Activated T-cell treated with anti-CD3 and anti-CD28 coated beads, Interleukin-2, amount 50 U/mL, for 24 hours (primary cell): Measurements from ENCODE around the gene ZNF800.

Experiments
- DNase-seq: peaks from one replicate; pipeline ENCODE4 v3.0.0-alpha.2; 2020
- H3K27ac Mint-ChIP-seq: 2 replicates; pipeline ENCODE4 v1.8.0; 2020; ENCODE audit warnings: mild to moderate bottlenecking, mixed read lengths
- H3K27me3 Mint-ChIP-seq: 2 replicates; pipeline ENCODE4 v1.8.0; 2020; ENCODE audit warnings: mixed read lengths
- H3K36me3 Mint-ChIP-seq: 2 replicates; pipeline ENCODE4 v1.8.0; 2020; ENCODE audit warnings: low read depth, mixed read lengths
- H3K4me1 Mint-ChIP-seq: 2 replicates; pipeline ENCODE4 v1.8.0; 2020; ENCODE audit warnings: low read depth, mixed read lengths
- H3K4me3 Mint-ChIP-seq: 2 replicates; pipeline ENCODE4 v1.8.0; 2020; ENCODE audit warnings: mild to moderate bottlenecking, moderate library complexity, mixed read lengths
- H3K9me3 Mint-ChIP-seq: 2 replicates; pipeline ENCODE4 v1.8.0; 2020; ENCODE audit warnings: mixed read lengths

Gene ZNF800

DNA sequence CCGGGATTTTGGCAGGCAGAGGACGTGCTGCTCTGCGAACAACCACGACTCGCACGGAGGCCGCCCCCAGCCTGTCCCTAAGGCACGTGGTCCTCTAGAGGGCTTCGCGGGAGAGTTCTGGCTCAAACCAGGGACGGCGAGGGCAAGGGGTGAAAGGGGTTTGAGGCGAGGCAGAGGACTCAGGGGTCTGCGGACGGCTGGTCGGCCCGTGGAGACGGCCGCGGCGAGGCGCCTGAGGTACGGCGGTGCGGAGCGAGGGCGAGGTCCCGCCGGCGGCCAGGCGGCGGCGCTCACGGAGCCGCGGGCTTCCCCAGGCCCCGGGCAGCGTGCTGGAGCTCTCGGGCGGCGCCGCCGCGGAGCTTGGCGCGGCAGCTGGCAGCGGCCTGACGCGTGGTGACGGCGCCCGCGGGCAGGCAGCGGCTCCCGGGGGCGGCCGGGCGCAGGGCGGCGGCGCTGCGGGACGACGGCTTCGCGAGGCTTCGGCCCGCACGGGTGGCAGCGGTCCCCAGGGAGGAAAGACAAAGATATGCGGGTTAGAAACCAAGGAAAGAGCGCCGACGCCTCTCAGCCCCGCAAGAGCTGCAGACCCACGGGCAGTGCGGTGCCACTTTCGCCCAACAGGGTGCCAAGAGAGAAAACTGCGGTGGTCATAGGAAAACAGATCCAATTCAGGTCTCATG, 44.8 kb downstream of the ZNF800 start:
- peak; percentile 85 for DNase-seq
- Mint-ChIP-seq H3K27ac (peak overlapping the region; percentile 22), H3K9me3 (no peaks in the 10 kb centered on the region), H3K27me3 (no peaks in the 10 kb centered on the region), H3K4me1 (peaks cover 38% of the 10 kb centered on the region), H3K4me3 (peak overlapping the region; percentile 56), H3K36me3 (peaks cover 15% of the 10 kb centered on the region)

DNA sequence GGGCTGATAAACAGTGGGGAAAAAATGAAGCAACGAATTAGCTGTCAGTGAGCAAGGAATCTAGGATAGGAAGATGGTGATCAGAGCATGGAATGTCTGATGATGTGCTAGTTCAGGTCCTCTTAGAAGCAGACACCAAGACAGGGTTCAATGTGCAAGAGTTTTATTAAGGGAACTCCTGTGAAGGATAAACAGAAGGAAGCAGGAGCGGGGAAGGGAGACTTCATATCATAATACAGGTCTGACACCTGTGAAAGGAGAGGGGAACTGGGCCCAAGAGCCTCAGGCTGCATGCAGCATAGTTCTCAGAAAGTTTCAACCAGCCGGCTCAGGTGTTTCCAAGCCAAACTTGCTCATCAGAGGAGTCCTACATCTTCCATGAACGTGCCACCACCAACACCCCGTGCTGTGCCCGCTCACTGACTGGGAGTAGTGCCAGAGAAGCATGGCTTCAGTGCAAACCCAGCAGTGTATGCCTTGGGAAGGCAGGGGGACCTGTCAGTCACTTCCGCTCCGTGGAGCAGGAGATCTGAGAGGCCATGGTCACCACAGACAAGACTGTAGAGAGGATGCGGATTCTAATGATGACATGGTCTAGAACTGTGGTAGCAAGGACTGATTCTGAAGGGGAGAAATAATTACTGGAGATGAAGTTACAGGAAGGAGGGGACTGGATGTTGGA, 45.8 kb downstream of the ZNF800 start:
- H3K27me3 Mint-ChIP-seq, result no peaks in the 10 kb centered on the region
- no peaks in the 10 kb centered on the region for H3K9me3 Mint-ChIP-seq
- peak overlapping the region; percentile 70 for H3K27ac Mint-ChIP-seq
- H3K4me1 Mint-ChIP-seq, result peaks cover 32% of the 10 kb centered on the region
- H3K36me3 Mint-ChIP-seq, result peaks cover 8% of the 10 kb centered on the region
- DNase-seq, result no peak
- no peak overlapping the region for H3K4me3 Mint-ChIP-seq

DNA sequence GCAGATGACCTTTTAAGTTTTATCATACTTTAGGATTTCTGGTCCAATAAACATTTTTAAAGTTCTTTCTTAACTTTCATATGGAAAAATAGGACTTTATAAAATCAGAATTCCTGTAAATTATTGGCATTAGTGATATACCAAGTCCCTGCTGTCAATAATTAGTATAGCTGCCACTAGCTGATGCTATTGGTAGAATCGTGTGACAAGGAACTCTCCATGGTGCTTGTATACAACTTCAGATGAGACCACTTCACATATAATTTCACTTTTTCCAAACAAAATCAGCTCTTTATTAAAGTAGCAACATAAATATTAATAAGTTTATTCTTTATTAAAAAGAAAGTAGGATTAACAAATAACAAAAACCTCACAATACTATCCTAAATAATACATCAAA, 49.9 kb downstream of the ZNF800 start:
- peaks cover 10% of the 10 kb centered on the region for H3K4me1 Mint-ChIP-seq
- H3K27me3 Mint-ChIP-seq, result peaks cover 2% of the 10 kb centered on the region
- no peaks in the 10 kb centered on the region for H3K9me3 Mint-ChIP-seq
- H3K27ac Mint-ChIP-seq, result no peak overlapping the region
- DNase-seq, result no peak
- H3K4me3 Mint-ChIP-seq, result no peak overlapping the region
- H3K36me3 Mint-ChIP-seq, result no peaks in the 10 kb centered on the region

DNA sequence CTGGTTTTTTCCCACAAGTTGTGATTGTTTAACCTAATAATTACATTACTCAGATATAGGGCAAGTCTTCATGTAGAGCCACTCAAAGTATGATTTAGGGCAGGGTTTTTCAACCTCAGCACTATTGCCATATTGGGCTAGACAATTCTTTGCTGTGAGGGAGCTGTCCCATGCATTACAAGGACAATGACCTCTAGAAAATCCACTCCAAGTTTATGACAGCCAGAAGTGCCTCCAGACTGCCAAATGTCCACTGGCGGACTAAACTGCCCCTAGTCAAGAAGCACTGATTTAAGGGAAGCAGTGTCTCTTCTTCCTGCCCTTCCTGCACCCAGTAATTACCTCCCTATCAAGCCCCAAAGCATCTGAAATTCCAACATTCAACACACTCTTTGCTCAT, 54.4 kb downstream of the ZNF800 start:
- no peak for DNase-seq
- Mint-ChIP-seq H3K27ac (no peak overlapping the region), H3K9me3 (no peaks in the 10 kb centered on the region), H3K4me1 (no peaks in the 10 kb centered on the region), H3K36me3 (no peaks in the 10 kb centered on the region), H3K4me3 (no peak overlapping the region), H3K27me3 (peaks cover 23% of the 10 kb centered on the region)

DNA sequence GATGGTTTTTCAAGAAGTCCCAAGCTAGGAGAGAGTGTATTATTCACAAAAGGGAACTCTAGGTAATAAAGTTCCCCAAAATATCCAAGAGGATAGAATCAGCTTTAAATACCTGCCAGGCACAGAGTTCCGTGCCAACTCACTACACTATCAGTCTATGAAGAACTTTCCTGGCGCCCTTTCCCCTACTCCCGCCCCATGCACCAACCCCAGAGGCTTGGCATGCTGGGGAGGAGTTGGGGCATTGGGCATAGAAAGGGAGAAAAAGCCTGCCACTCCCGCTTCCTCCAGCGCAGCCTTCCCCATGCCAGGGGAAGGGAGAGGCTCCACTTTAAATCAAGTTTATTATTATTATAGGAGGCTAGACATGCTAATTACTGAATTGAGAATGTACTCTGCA, 54.9 kb downstream of the ZNF800 start:
- no peaks in the 10 kb centered on the region for H3K4me1 Mint-ChIP-seq
- H3K36me3 Mint-ChIP-seq, result no peaks in the 10 kb centered on the region
- no peak overlapping the region for H3K4me3 Mint-ChIP-seq
- no peak for DNase-seq
- no peak overlapping the region for H3K27ac Mint-ChIP-seq
- H3K27me3 Mint-ChIP-seq, result peaks cover 23% of the 10 kb centered on the region
- no peaks in the 10 kb centered on the region for H3K9me3 Mint-ChIP-seq

GRCh38 chr7:127336458-127336857, 56.0 kb downstream of the ZNF800 start:
- no peak overlapping the region for H3K4me3 Mint-ChIP-seq
- H3K9me3 Mint-ChIP-seq, result no peaks in the 10 kb centered on the region
- H3K36me3 Mint-ChIP-seq, result no peaks in the 10 kb centered on the region
- DNase-seq, result no peak
- peaks cover 31% of the 10 kb centered on the region for H3K27me3 Mint-ChIP-seq
- H3K27ac Mint-ChIP-seq, result no peak overlapping the region
- no peaks in the 10 kb centered on the region for H3K4me1 Mint-ChIP-seq

DNA sequence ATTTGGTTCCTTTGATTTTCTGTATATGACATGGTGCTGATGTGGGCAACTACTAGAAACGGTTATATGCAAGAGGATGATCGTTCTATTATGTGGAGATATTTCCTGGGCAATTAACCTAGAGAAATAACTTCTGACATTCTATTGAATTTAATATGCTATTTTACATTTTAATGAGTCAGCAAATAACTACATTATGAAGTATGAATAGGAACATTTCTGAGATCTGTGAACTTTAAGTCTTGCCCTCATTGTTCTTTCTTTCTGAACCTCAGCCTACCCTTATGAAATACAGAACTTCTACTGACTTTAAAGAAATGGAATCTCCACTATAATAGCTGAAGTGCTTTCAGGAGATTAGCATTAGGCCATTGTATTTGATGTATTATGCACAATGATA, 59.6 kb downstream of the ZNF800 start:
- no peak for DNase-seq
- Mint-ChIP-seq H3K9me3 (no peaks in the 10 kb centered on the region), H3K4me1 (no peaks in the 10 kb centered on the region), H3K36me3 (no peaks in the 10 kb centered on the region), H3K27me3 (peaks cover 39% of the 10 kb centered on the region), H3K4me3 (no peak overlapping the region), H3K27ac (no peak overlapping the region)

GRCh38 chr7:127330070-127330469, 62.4 kb downstream of the ZNF800 start:
- H3K27me3 Mint-ChIP-seq, result peaks cover 34% of the 10 kb centered on the region

GRCh38 chr7:127322832-127323493, 69.5 kb downstream of the ZNF800 start:
- Mint-ChIP-seq H3K27me3 (peaks cover 12% of the 10 kb centered on the region), H3K36me3 (no peaks in the 10 kb centered on the region), H3K9me3 (no peaks in the 10 kb centered on the region), H3K4me3 (no peak overlapping the region), H3K4me1 (peaks cover 21% of the 10 kb centered on the region), H3K27ac (no peak overlapping the region)
- no peak for DNase-seq

More at GRCh38 chr7:127330070-127330469, 62.4 kb downstream of the ZNF800 start:
- Mint-ChIP-seq H3K4me3 (no peak overlapping the region), H3K9me3 (no peaks in the 10 kb centered on the region), H3K4me1 (no peaks in the 10 kb centered on the region), H3K36me3 (no peaks in the 10 kb centered on the region), H3K27ac (no peak overlapping the region)
- no peak for DNase-seq

- Mint-ChIP-seq H3K4me3 (no peak overlapping the region), H3K9me3 (no peaks in the 10 kb centered on the region), H3K36me3 (no peaks in the 10 kb centered on the region), H3K27ac (no peak overlapping the region), H3K4me1 (peaks cover 25% of the 10 kb centered on the region), H3K27me3 (peaks cover 12% of the 10 kb centered on the region)
- DNase-seq, result no peak
Measured at GRCh38 chr7:127322351-127322750, 70.2 kb downstream of the ZNF800 start.

- Mint-ChIP-seq H3K4me1 (peaks cover 26% of the 10 kb centered on the region), H3K36me3 (no peaks in the 10 kb centered on the region), H3K9me3 (no peaks in the 10 kb centered on the region), H3K27me3 (peaks cover 12% of the 10 kb centered on the region), H3K4me3 (no peak overlapping the region), H3K27ac (no peak overlapping the region)
- no peak for DNase-seq
Measured at GRCh38 chr7:127320974-127321373, 71.5 kb downstream of the ZNF800 start.
